HepG2 (cell line): ENCODE measurements around the gene B4GALT3. TPM values are rescaled to one million over a fixed set of nuclear protein-coding genes. Genes with fewer than 3 reads are reported as not detected.

Source experiments
- CREB1 ChIP-seq, 2 experiments: fragments of 450-650 bp in 1 of 2; IDR thresholded peaks; 2 replicates each; pipeline ENCODE4 v1.6.1; 2016 to 2017; ENCODE audit warnings: control low read depth in 1 of 2, mild to moderate bottlenecking in 1 of 2, missing compliant biosample characterization in 1 of 2, missing genetic modification characterization in 1 of 2
- GATA4 ChIP-seq: sonication (generic); IDR thresholded peaks from 2 replicates; pipeline ENCODE4 v1.6.1; 2016; ENCODE audit warnings: antibody characterized with exemption, low read depth, borderline replicate concordance
- HMGXB3 ChIP-seq: sonication (generic); formaldehyde crosslinking; IDR thresholded peaks from 2 replicates; pipeline ENCODE4 v1.4.0; 2020; ENCODE audit warnings: missing genetic modification reagents, borderline replicate concordance
- KLF12 ChIP-seq: sonication (generic); formaldehyde crosslinking; IDR thresholded peaks from 2 replicates; pipeline ENCODE4 v1.4.0; 2020; ENCODE audit warnings: missing genetic modification reagents, borderline replicate concordance
- NR2F1 ChIP-seq, 2 experiments: fragments of 450-650 bp in 1 of 2; formaldehyde crosslinking in 1 of 2; IDR thresholded peaks; 2 replicates each; pipeline versions ENCODE4 v1.5.0 to v1.6.1; 2016 to 2020; ENCODE audit warnings: mild to moderate bottlenecking in 1 of 2, missing compliant biosample characterization in 1 of 2, missing genetic modification reagents in 1 of 2, moderate library complexity in 1 of 2
- PHB2 ChIP-seq: fragments of 450-650 bp; IDR thresholded peaks from 2 replicates; pipeline ENCODE4 v1.6.1; 2018; ENCODE audit not compliant: partially characterized antibody
- SMC3 ChIP-seq: IDR thresholded peaks from 2 replicates; pipeline ENCODE4 v1.6.1; 2011; ENCODE audit warnings: low read length, improper control_type of control experiment
- SNAI1 ChIP-seq: sonication (generic); formaldehyde crosslinking; IDR thresholded peaks from 2 replicates; pipeline ENCODE4 v1.5.0; 2020; ENCODE audit warnings: mild to moderate bottlenecking, missing genetic modification reagents, borderline replicate concordance
- TCF7L2 ChIP-seq: IDR thresholded peaks from 2 replicates; pipeline ENCODE4 v1.6.1; 2011; ENCODE audit warnings: mild to moderate bottlenecking, low read depth, low read length, moderate library complexity
- TFE3 ChIP-seq: IDR thresholded peaks from 2 replicates; pipeline ENCODE4 v1.6.1; 2016
- ZGPAT ChIP-seq: IDR thresholded peaks from 2 replicates; pipeline ENCODE4 v1.6.1; 2016; ENCODE audit warnings: mild to moderate bottlenecking
- ZNF280D ChIP-seq: sonication (generic); formaldehyde crosslinking; IDR thresholded peaks from 2 replicates; pipeline ENCODE4 v1.5.1; 2020; ENCODE audit warnings: mild to moderate bottlenecking, missing genetic modification reagents
- ZNF766 ChIP-seq: sonication (generic); formaldehyde crosslinking; IDR thresholded peaks from 2 replicates; pipeline ENCODE4 v1.5.0; 2020; ENCODE audit warnings: missing genetic modification reagents, borderline replicate concordance
- polyA plus RNA-seq, 8 experiments: library from polyadenylated mRNA; depleted of rRNA in 3 of 8; stranded (reverse) in 7 of 8; unstranded in 1 of 8; fragments of >200 nt; fragmentation: Illumina TruSeq in 4 of 8; extraction: Trizol in 4 of 8; gene quantifications; 2 replicates each; pipeline versions ENCODE4 v1.2.1 to v1.2.3, GENCODE V29; 2011 to 2016; ENCODE audit warnings: low read depth in 4 of 8, missing spikeins in 1 of 8, mixed read lengths in 1 of 8; ENCODE audit not compliant: insufficient read depth in 1 of 8
- total RNA-seq, 5 experiments: library from RNA; depleted of rRNA; stranded (reverse); fragments of >200 nt; fragmentation: Illumina TruSeq; extraction: Trizol; gene quantifications; 2 replicates each; pipeline ENCODE4 v1.2.3, GENCODE V29; 2016; ENCODE audit warnings: low read depth in 1 of 5
- TF ChIP-seq, protein P1 (sequence below): sonication (generic); formaldehyde crosslinking; IDR thresholded peaks from 2 replicates; pipeline ENCODE4 v1.5.0; 2020; ENCODE audit warnings: missing genetic modification reagents

The B4GALT3 gene
- total and polyA plus RNA-seq, 2 of the 13 experiments (the other 11 are each of a cell fraction or from before 2014, with no cell fraction given) = 35.6 to 40.4 TPM

GRCh38 chr1:161223805-161224694 lies 46.7 kb upstream of the B4GALT3 start (continued):
- TF ChIP-seq, protein P1, sequence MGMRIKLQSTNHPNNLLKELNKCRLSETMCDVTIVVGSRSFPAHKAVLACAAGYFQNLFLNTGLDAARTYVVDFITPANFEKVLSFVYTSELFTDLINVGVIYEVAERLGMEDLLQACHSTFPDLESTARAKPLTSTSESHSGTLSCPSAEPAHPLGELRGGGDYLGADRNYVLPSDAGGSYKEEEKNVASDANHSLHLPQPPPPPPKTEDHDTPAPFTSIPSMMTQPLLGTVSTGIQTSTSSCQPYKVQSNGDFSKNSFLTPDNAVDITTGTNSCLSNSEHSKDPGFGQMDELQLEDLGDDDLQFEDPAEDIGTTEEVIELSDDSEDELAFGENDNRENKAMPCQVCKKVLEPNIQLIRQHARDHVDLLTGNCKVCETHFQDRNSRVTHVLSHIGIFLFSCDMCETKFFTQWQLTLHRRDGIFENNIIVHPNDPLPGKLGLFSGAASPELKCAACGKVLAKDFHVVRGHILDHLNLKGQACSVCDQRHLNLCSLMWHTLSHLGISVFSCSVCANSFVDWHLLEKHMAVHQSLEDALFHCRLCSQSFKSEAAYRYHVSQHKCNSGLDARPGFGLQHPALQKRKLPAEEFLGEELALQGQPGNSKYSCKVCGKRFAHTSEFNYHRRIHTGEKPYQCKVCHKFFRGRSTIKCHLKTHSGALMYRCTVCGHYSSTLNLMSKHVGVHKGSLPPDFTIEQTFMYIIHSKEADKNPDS (CRISPR knock-in tag) = peak; percentile 84; the same call in 1 of the 2 replicates
- TF ChIP-seq GATA4 = peak; percentile 98
- TF ChIP-seq ZNF280D = 0 out of 2 replicates have a peak, but pooled peaks have one; percentile 11
- TF ChIP-seq NR2F1 (CRISPR knock-in tag; IDR thresholded peaks at IDR 0.05) = peak in 1 of 2 experiments; percentile 84; a peak in 2 of 4 replicates
- TF ChIP-seq KLF12 (CRISPR knock-in tag) = peak; percentile 21; the same call in 1 of the 2 replicates
- peak; percentile 30; the same call in 1 of the 2 replicates for TF ChIP-seq SMC3
- TF ChIP-seq CREB1 (IDR thresholded peaks at IDR 0.05) = no peak
- peak; percentile 63; the same call in 1 of the 2 replicates for TF ChIP-seq CREB1 (CRISPR knock-in tag; IDR thresholded peaks at IDR 0.05)
- no peak; the same call in 1 of the 2 replicates for TF ChIP-seq HMGXB3 (CRISPR knock-in tag)
- peak; percentile 98 for TF ChIP-seq TFE3 (CRISPR knock-in tag)
- TF ChIP-seq TCF7L2 = peak; percentile 82; the same call in 1 of the 2 replicates
- no peak for TF ChIP-seq ZNF766 (CRISPR knock-in tag)
- no peak; the same call in 1 of the 2 replicates for TF ChIP-seq SNAI1 (CRISPR knock-in tag)
- no peak for TF ChIP-seq PHB2
- peak; percentile 63; the same call in 1 of the 2 replicates for TF ChIP-seq ZGPAT (CRISPR knock-in tag)
